ENCODE measurements around the gene IL1RAPL1. TPM values are rescaled to one million over a fixed set of nuclear protein-coding genes. Genes with fewer than 3 reads are reported as not detected.

Gene IL1RAPL1
- under 0.01 and 0.45 TPM in 2 replicates for total RNA-seq (ENCODE audit: low replicate concordance)

GRCh38 chrX:28586981-28587551 is at the start of gene IL1RAPL1:
Gene IL1RAPL1, plus strand, starts transcription at chrX:28587446.

